Body of pancreas (tissue), 4 donors: ENCODE measurements around the gene LDLRAD3.

Experiments used
- POLR2A ChIP-seq, 3 donors: fragments of 450-650 bp; IDR thresholded peaks; one replicate each; pipeline ENCODE4 v1.6.1; 2016; ENCODE audit warnings: antibody characterized with exemption in 3 of 3, mild to moderate bottlenecking in 2 of 3
- TF ChIP-seq, protein P1 (sequence below), 7 experiments: fragments of 450-650 bp in 4 of 7; fragments of 200-600 bp in 3 of 7; sonication (generic) in 3 of 7; IDR thresholded peaks; one replicate each; pipeline ENCODE4 v1.5.1; 2016 to 2019; ENCODE audit warnings: antibody characterized with exemption in 7 of 7

- TF ChIP-seq, protein P1, sequence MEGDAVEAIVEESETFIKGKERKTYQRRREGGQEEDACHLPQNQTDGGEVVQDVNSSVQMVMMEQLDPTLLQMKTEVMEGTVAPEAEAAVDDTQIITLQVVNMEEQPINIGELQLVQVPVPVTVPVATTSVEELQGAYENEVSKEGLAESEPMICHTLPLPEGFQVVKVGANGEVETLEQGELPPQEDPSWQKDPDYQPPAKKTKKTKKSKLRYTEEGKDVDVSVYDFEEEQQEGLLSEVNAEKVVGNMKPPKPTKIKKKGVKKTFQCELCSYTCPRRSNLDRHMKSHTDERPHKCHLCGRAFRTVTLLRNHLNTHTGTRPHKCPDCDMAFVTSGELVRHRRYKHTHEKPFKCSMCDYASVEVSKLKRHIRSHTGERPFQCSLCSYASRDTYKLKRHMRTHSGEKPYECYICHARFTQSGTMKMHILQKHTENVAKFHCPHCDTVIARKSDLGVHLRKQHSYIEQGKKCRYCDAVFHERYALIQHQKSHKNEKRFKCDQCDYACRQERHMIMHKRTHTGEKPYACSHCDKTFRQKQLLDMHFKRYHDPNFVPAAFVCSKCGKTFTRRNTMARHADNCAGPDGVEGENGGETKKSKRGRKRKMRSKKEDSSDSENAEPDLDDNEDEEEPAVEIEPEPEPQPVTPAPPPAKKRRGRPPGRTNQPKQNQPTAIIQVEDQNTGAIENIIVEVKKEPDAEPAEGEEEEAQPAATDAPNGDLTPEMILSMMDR (IDR thresholded peaks at IDR 0.05): no peak
- TF ChIP-seq POLR2A (IDR thresholded peaks at IDR 0.05): no peak
Measured at GRCh38 chr11:36240173-36240572, 296.3 kb downstream of the LDLRAD3 start.
